Neural crest cell (in vitro differentiated cells): Measurements from ENCODE around the gene ANKMY2. TPM values are rescaled to one million over a fixed set of nuclear protein-coding genes. Genes with fewer than 3 reads are reported as not detected.

ENCODE experiments used
- DNase-seq: peaks from one replicate; pipeline ENCODE4 v3.0.0; 2021; ENCODE audit warnings: low read depth, mixed read lengths, low spot score
- H3K27ac Mint-ChIP-seq: one replicate; pipeline ENCODE4 v1.8.0; 2021; ENCODE audit warnings: mild to moderate bottlenecking, mixed read lengths; ENCODE audit not compliant: unreplicated experiment
- H3K27me3 Mint-ChIP-seq: 2 replicates; pipeline ENCODE4 v1.8.0; 2021; ENCODE audit warnings: low read depth, mild to moderate bottlenecking, mixed read lengths
- H3K36me3 Mint-ChIP-seq: 2 replicates; pipeline ENCODE4 v1.8.0; 2021; ENCODE audit warnings: low read depth, mild to moderate bottlenecking, mixed read lengths
- H3K4me1 Mint-ChIP-seq: 2 replicates; pipeline ENCODE4 v1.8.0; 2021; ENCODE audit warnings: mixed read lengths
- H3K4me3 Mint-ChIP-seq: one replicate; pipeline ENCODE4 v1.8.0; 2021; ENCODE audit warnings: mild to moderate bottlenecking, mixed read lengths
- H3K9me3 Mint-ChIP-seq: 2 replicates; pipeline ENCODE4 v1.8.0; 2021; ENCODE audit warnings: mixed read lengths
- total RNA-seq: library from RNA; stranded (reverse); gene quantifications from 2 replicates; pipeline ENCODE4 v1.2.1, GENCODE V29; 2021
- TF ChIP-seq, protein P1 (sequence below): fragments of 200-600 bp; sonication (generic); conservative IDR thresholded peaks from 2 replicates; pipeline ENCODE4 v1.5.0; 2021; ENCODE audit warnings: antibody characterized with exemption, mild to moderate bottlenecking

The ANKMY2 gene
- total RNA-seq, 1 donor from 2014 or later, result 24.7 TPM

DNA sequence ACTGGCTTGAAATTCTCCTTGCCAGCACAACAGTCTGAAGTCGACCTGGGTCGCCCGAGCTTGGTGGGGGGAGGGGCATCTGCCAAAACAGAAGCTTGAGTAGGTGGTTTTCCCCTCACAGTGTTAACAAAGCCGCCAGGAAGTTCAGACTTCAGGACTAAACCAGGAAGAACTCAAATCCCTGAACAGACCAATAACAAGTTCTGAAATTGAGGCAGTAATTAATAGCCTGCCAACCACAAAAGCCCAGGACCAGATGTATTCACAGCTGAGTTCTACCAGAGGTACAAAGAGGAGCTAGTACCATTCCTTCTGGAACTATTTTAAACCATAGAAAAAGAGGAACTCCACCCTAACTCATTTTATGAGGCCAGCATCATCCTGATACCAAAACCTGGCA is 73.6 kb downstream of the ANKMY2 start:
- Mint-ChIP-seq H3K4me1 (no peaks in the 10 kb centered on the region), H3K4me3 (no peak overlapping the region), H3K36me3 (peaks cover 3% of the 10 kb centered on the region), H3K27me3 (no peaks in the 10 kb centered on the region), H3K27ac (no peak overlapping the region), H3K9me3 (peaks cover 9% of the 10 kb centered on the region)
- TF ChIP-seq, protein P1, sequence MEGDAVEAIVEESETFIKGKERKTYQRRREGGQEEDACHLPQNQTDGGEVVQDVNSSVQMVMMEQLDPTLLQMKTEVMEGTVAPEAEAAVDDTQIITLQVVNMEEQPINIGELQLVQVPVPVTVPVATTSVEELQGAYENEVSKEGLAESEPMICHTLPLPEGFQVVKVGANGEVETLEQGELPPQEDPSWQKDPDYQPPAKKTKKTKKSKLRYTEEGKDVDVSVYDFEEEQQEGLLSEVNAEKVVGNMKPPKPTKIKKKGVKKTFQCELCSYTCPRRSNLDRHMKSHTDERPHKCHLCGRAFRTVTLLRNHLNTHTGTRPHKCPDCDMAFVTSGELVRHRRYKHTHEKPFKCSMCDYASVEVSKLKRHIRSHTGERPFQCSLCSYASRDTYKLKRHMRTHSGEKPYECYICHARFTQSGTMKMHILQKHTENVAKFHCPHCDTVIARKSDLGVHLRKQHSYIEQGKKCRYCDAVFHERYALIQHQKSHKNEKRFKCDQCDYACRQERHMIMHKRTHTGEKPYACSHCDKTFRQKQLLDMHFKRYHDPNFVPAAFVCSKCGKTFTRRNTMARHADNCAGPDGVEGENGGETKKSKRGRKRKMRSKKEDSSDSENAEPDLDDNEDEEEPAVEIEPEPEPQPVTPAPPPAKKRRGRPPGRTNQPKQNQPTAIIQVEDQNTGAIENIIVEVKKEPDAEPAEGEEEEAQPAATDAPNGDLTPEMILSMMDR, result no peak
- DNase-seq, result no peak

GRCh38 chr7:16564909-16565426 is 80.6 kb downstream of the ANKMY2 start:
- no peak for DNase-seq
- Mint-ChIP-seq H3K27ac (no peak overlapping the region), H3K4me3 (no peak overlapping the region), H3K9me3 (no peaks in the 10 kb centered on the region), H3K4me1 (peaks cover 4% of the 10 kb centered on the region), H3K27me3 (no peaks in the 10 kb centered on the region), H3K36me3 (no peaks in the 10 kb centered on the region)
- TF ChIP-seq, protein P1, result peak; percentile 89

GRCh38 chr7:16564023-16564380 is 81.6 kb downstream of the ANKMY2 start:
- Mint-ChIP-seq H3K27me3 (no peaks in the 10 kb centered on the region), H3K4me3 (no peak overlapping the region), H3K4me1 (peaks cover 4% of the 10 kb centered on the region), H3K36me3 (no peaks in the 10 kb centered on the region), H3K9me3 (no peaks in the 10 kb centered on the region), H3K27ac (no peak overlapping the region)
- TF ChIP-seq, protein P1, result no peak
- no peak for DNase-seq

DNA sequence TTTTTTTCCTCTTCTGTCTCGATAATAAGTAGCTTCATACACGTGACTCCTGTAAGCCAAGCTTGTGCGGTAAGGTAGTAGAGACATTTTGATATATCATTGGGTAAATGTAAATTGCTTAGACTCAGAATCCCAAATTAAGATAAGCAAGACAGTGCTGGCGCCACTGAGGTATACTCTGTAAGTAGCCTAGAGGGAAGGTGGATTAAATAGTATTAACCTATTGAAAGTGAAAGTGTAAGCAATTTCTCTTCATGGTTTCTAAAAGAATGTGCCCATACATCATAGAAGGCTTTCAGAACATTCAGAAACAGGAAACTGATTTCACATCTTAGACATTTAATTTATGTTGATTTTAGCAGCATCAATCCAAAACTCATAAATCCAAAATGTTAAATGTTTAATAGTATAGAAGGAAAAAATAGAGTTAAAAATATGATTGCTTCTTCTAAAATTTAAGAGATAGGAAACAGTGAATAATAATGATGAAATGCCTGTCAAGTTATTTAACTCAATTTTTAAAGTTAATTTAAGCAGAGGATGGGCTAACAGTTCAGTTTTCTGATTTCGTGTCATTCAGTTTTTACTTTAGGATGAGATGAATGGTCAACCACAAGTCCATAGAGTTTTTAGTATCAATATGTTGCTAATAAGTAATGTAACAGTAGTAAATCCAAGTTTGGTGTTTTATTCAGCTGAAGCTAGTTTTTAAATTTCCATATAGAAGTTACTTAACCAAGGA is 82.1 kb downstream of the ANKMY2 start:
- Mint-ChIP-seq H3K27me3 (no peaks in the 10 kb centered on the region), H3K4me3 (no peak overlapping the region), H3K4me1 (peaks cover 4% of the 10 kb centered on the region), H3K27ac (no peak overlapping the region), H3K9me3 (no peaks in the 10 kb centered on the region), H3K36me3 (no peaks in the 10 kb centered on the region)
- TF ChIP-seq, protein P1, result no peak
- DNase-seq, result no peak

DNA sequence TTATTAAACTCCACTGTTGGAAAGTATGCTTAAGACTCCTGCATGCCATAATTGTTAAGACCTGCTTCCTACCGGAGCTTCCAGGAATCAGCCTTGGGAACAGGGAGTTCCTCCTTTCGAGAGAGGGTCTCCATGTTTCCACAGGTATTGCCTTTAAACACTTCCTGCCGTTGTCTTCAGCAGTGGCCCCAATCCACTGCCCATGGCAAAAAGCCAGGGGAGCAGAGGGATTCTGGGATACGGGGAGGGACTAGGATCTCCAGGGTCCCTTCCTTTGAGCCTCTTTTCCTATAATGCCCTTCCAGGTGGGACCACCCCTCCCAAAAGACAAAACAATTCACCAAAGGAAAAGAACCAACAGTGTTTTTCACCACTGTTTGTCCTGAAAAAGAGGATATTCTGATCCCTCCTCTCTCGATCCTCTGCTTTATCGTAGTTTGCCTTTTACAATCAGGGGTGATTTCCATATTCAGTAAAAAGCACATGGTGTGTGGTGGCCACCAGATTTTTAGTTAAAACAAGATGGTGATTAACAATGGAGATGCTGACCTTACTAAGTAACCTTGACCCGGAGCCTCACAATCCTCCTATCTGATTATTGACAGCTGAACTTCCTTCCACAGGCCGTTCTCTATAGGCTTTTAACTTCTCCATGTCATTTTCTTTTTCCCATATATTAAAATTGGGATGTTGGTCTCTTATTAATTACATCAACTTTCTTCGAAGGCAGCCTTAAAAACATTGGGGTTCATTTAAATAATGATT is 82.9 kb downstream of the ANKMY2 start:
- Mint-ChIP-seq H3K4me1 (peaks cover 4% of the 10 kb centered on the region), H3K9me3 (no peaks in the 10 kb centered on the region), H3K4me3 (no peak overlapping the region), H3K27ac (peak overlapping the region; percentile 31), H3K36me3 (no peaks in the 10 kb centered on the region), H3K27me3 (no peaks in the 10 kb centered on the region)
- TF ChIP-seq, protein P1, result no peak
- no peak for DNase-seq
